Peyer's patch (tissue), 4 donors: ENCODE results near the gene TYMS. TPM values are rescaled to one million over a fixed set of nuclear protein-coding genes. Genes with fewer than 3 reads are reported as not detected.
"Not testable (repeated sequence)": the region's sequence is repeated elsewhere in the genome, so short reads cannot be mapped to it uniquely, and the experiment has no call there.

ENCODE experiments used
- DNase-seq, 3 donors: peaks; one replicate each; pipeline ENCODE4 v3.0.0-alpha.2; 2017 to 2019
- H3K27ac ChIP-seq, 4 donors: fragments of 200-600 bp; sonication (generic); one replicate each; pipeline ENCODE4 v1.5.1; 2016 to 2019
- H3K27me3 ChIP-seq, 2 donors: fragments of 200-600 bp; sonication (generic); one replicate each; pipeline ENCODE4 v1.5.1; 2019
- H3K36me3 ChIP-seq, 3 donors: fragments of 200-600 bp; sonication (generic); one replicate each; pipeline ENCODE4 v1.5.1; 2016 to 2019
- H3K4me1 ChIP-seq, 4 donors: fragments of 200-600 bp; sonication (generic); one replicate each; pipeline ENCODE4 v1.5.1; 2016 to 2019
- H3K4me3 ChIP-seq, 4 donors: fragments of 200-600 bp; sonication (generic); 1 replicate in 3 of 4; 2 replicates in 1 of 4; pipeline ENCODE4 v1.5.1; 2016 to 2019; ENCODE audit warnings: mild to moderate bottlenecking in 1 of 4
- H3K9me3 ChIP-seq, 4 donors: fragments of 200-600 bp; sonication (generic); one replicate each; pipeline ENCODE4 v1.5.1; 2016 to 2019; ENCODE audit warnings: mild to moderate bottlenecking in 1 of 4
- CTCF ChIP-seq, 6 experiments: fragments of 450-650 bp in 4 of 6; fragments of 200-600 bp in 2 of 6; sonication (generic) in 1 of 6; IDR thresholded peaks; one replicate each; pipeline ENCODE4 v1.5.1; 2017 to 2019; ENCODE audit warnings: antibody characterized with exemption in 6 of 6, mild to moderate bottlenecking in 3 of 6, moderate library complexity in 1 of 6
- POLR2A ChIP-seq, 2 donors: fragments of 450-650 bp; IDR thresholded peaks; one replicate each; pipeline ENCODE4 v1.5.1; 2017; ENCODE audit warnings: antibody characterized with exemption in 2 of 2, mild to moderate bottlenecking in 2 of 2, moderate library complexity in 2 of 2
- total RNA-seq, 4 donors: library from RNA; depleted of rRNA; stranded (reverse); fragments of >200 nt; gene quantifications; one replicate each; pipeline ENCODE4 v1.1.0, GENCODE V29; 2016

Gene TYMS
- total RNA-seq, 4 donors from 2014 or later = 6.7 to 71.8 (median 11.7) TPM

GRCh38 chr18:677951-678381 lies 20.5 kb downstream of the TYMS start:
- peaks cover 0 to 73% (median 4%) of the 10 kb centered on the region in 3 donors for H3K36me3 ChIP-seq
- TF ChIP-seq CTCF (IDR thresholded peaks at IDR 0.05) (no peak), POLR2A (IDR thresholded peaks at IDR 0.05) (no peak)
- no peak overlapping the region for H3K4me3 ChIP-seq
- H3K27ac ChIP-seq = no peak overlapping the region
- DNase-seq = no peak
- H3K27me3 ChIP-seq = no peaks in the 10 kb centered on the region
- no peaks in the 10 kb centered on the region for H3K9me3 ChIP-seq
- H3K4me1 ChIP-seq = no peaks in the 10 kb centered on the region

- Histone ChIP-seq H3K27ac (no peak overlapping the region), H3K36me3 (peaks cover 0 to 72% (median 0%) of the 10 kb centered on the region in 3 donors), H3K4me1 (no peaks in the 10 kb centered on the region), H3K27me3 (no peaks in the 10 kb centered on the region), H3K9me3 (no peaks in the 10 kb centered on the region), H3K4me3 (no peak overlapping the region)
- DNase-seq = no peak
- no peak for TF ChIP-seq POLR2A (IDR thresholded peaks at IDR 0.05)
- TF ChIP-seq CTCF (IDR thresholded peaks at IDR 0.05) = no peak
Measured at GRCh38 chr18:678482-679182, 21.2 kb downstream of the TYMS start.

- H3K4me1 ChIP-seq = no peaks in the 10 kb centered on the region
- H3K36me3 ChIP-seq = peaks cover 0 to 63% (median 0%) of the 10 kb centered on the region in 3 donors
- no peak for DNase-seq
- no peak overlapping the region for H3K4me3 ChIP-seq
- no peaks in the 10 kb centered on the region for H3K27me3 ChIP-seq
- H3K27ac ChIP-seq = no peak overlapping the region
- no peak for TF ChIP-seq CTCF (IDR thresholded peaks at IDR 0.05)
- TF ChIP-seq POLR2A (IDR thresholded peaks at IDR 0.05) = no peak
- H3K9me3 ChIP-seq = no peaks in the 10 kb centered on the region
Measured at GRCh38 chr18:679516-679915, 22.1 kb downstream of the TYMS start.

GRCh38 chr18:680392-680791 lies 22.9 kb downstream of the TYMS start:
- no peak for DNase-seq
- Histone ChIP-seq H3K4me3 (no peak overlapping the region), H3K27ac (no peak overlapping the region), H3K4me1 (no peaks in the 10 kb centered on the region), H3K36me3 (peaks cover 0 to 55% (median 0%) of the 10 kb centered on the region in 3 donors), H3K9me3 (no peaks in the 10 kb centered on the region), H3K27me3 (no peaks in the 10 kb centered on the region)
- TF ChIP-seq CTCF (IDR thresholded peaks at IDR 0.05) (no peak), POLR2A (IDR thresholded peaks at IDR 0.05) (no peak)

GRCh38 chr18:681985-682384 lies 24.5 kb downstream of the TYMS start:
- H3K4me3 ChIP-seq = no peak overlapping the region
- no peak for DNase-seq
- no peak overlapping the region for H3K27ac ChIP-seq
- no peaks in the 10 kb centered on the region for H3K4me1 ChIP-seq
- H3K36me3 ChIP-seq = peaks cover 0 to 54% (median 0%) of the 10 kb centered on the region in 3 donors
- H3K9me3 ChIP-seq = no peaks in the 10 kb centered on the region
- no peak for TF ChIP-seq CTCF (IDR thresholded peaks at IDR 0.05)
- TF ChIP-seq POLR2A (IDR thresholded peaks at IDR 0.05) = no peak
- no peaks in the 10 kb centered on the region for H3K27me3 ChIP-seq

- H3K27ac ChIP-seq, DNase-seq, H3K9me3 ChIP-seq, H3K4me1 ChIP-seq, H3K27me3 ChIP-seq, H3K4me3 ChIP-seq: not testable (repeated sequence)
- peaks cover 0 to 49% (median 0%) of the 10 kb centered on the region in 3 donors for H3K36me3 ChIP-seq
Measured at GRCh38 chr18:682416-682815, 25.0 kb downstream of the TYMS start.
